ENCODE measurements around the gene AK1. TPM values are rescaled to one million over a fixed set of nuclear protein-coding genes. Genes with fewer than 3 reads are reported as not detected.

The AK1 gene
- total and polyA plus RNA-seq, 10 of the 15 experiments (the other 5 are each of a cell fraction or from before 2014, with no cell fraction given), result 0.23 to 3.1 (median 1.8) TPM

- H3K27me3 ChIP-seq (replicated peaks in 1 of 2; ENCODE audit: control insufficient read depth in 2 of 2, insufficient read depth in 2 of 2, low read length in 1 of 2), result no peaks in the 10 kb centered on the region
- no peak for ATAC-seq
- ChIA-PET RAD21 (ENCODE audit: unreplicated experiment) (interaction anchor here (0.7 to 2.8 kb wide), 3 partner anchors 48 to 108 kb away, joined by 3 to 15 read pairs (median 4); no protein-coding TSS in a partner anchor), CTCF (interaction anchor here (1.0 to 6.2 kb wide), 3 partner anchors 17 to 137 kb away, joined by 4 to 91 read pairs (median 4); partner anchors contain the start of genes ENG, ST6GALNAC4 and TOR2A), SMC1A (ENCODE audit: uncharacterized antibody, unreplicated experiment) (no interaction called here), POLR2A (no interaction called here)
- WGBS (ENCODE audit: insufficient coverage, insufficient replicate concordance, low lambda C conversion rate, missing lambda C conversion rate), result 61% methylated on average over 9 of the region's 9 CpGs
- H3K36me3 ChIP-seq (ENCODE audit: control insufficient read depth in 2 of 2, insufficient read depth in 2 of 2, low read length in 1 of 2), result no peaks in the 10 kb centered on the region
- DNase-seq (ENCODE audit: low read depth, low spot score), result no peak
- in situ Hi-C loops (cut with MboI) (no loop called here), intact Hi-C loops (cut with micrococcal nuclease; ENCODE audit: unreplicated experiment) (loop anchor here (2.0 kb wide), 2 partner anchors 49 to 367 kb away; no protein-coding TSS in a partner anchor)
- TF ChIP-seq NFYA (IDR thresholded peaks at IDR 0.05; ENCODE audit: borderline replicate concordance, low read depth, low read length), result no peak
- no peak for TF ChIP-seq HDGF (IDR thresholded peaks at IDR 0.05)
- no peak for TF ChIP-seq CHD4 (IDR thresholded peaks at IDR 0.05)
- TF ChIP-seq POLR2A (IDR thresholded peaks at IDR 0.05; ENCODE audit: low read depth, low read length), result no peak
- no peak for TF ChIP-seq ZSCAN29 (IDR thresholded peaks at IDR 0.05)
- no peak for TF ChIP-seq KDM1A (IDR thresholded peaks at IDR 0.05; ENCODE audit: borderline replicate concordance)
- no peak for TF ChIP-seq SIX5 (IDR thresholded peaks at IDR 0.05; ENCODE audit: low read depth, low read length, severe bottlenecking)
- TF ChIP-seq RUNX3 (IDR thresholded peaks at IDR 0.05; ENCODE audit: low read length), result no peak
- no peak for TF ChIP-seq IKZF2 (IDR thresholded peaks at IDR 0.05)
- no peak for TF ChIP-seq RCOR1 (conservative IDR thresholded peaks at IDR 0.05; ENCODE audit: low read depth, low read length)
- no peak for TF ChIP-seq SMC3 (IDR thresholded peaks at IDR 0.05; ENCODE audit: borderline replicate concordance, low read length)
- TF ChIP-seq JUNB (IDR thresholded peaks at IDR 0.05), result no peak
- no peak for TF ChIP-seq HCFC1 (IDR thresholded peaks at IDR 0.05; ENCODE audit: low read length)
- peaks cover 3% of the 10 kb centered on the region; the same call in 1 of the 2 replicates for H3K4me1 ChIP-seq (ENCODE audit: control insufficient read depth, insufficient read depth, low read length)
- H3K9ac ChIP-seq (ENCODE audit: control insufficient read depth, insufficient read depth, low read length), result no peak overlapping the region
- H4K20me1 ChIP-seq (ENCODE audit: control insufficient read depth, insufficient read depth), result no peaks in the 10 kb centered on the region
- no peak for FAIRE-seq
- no peak overlapping the region for H2AFZ ChIP-seq (ENCODE audit: control insufficient read depth, low read depth, low read length)
- no peaks in the 10 kb centered on the region for H3K79me2 ChIP-seq (ENCODE audit: control insufficient read depth, insufficient read depth, low read length)
- BruUV-seq (replicated peaks), result no TSS peak
- no peaks in the 10 kb centered on the region for H3K9me3 ChIP-seq (replicated peaks; ENCODE audit: control insufficient read depth, insufficient read depth, low read length)
- no peak overlapping the region for H3K27ac ChIP-seq (ENCODE audit: control insufficient read depth, insufficient read depth)
- no peak overlapping the region for H3K4me3 ChIP-seq
- H3K4me2 ChIP-seq (ENCODE audit: control insufficient read depth, insufficient read depth), result no peak overlapping the region
These were observed 5.9 kb downstream of the AK1 start for GRCh38 chr9:127871531-127871930.

Data from GM12878 (cell line).